ENCODE measurements around the gene FOSL1.
A peak's percentile ranks its signal among the peaks of the same experiment; 100 is the strongest.

Gene FOSL1

GRCh38 chr11:65918211-65919140, 18.3 kb upstream of the FOSL1 start, which contains the start of gene C11orf68:
TSS of gene C11orf68 (minus strand) at chr11:65919062. CDS start at chr11:65919031, 31 bp downstream.
- TF ChIP-seq CTCF (conservative IDR thresholded peaks at IDR 0.05; ENCODE audit: low read depth): no peak
- ChIA-PET POLR2A (ENCODE audit: low non-redundant PET) (interaction anchor here (0.6 kb wide), 1 partner anchor 93 kb away, joined by 5 read pairs; no protein-coding TSS in a partner anchor), CTCF (interaction anchor here (1.0 kb wide), 1 partner anchor 30 kb away, joined by 5 read pairs; the partner anchor contains the start of gene FIBP)
- H3K27ac ChIP-seq: peak within 1 kb of the TSS; percentile 93
- no peak for DNase-seq (ENCODE audit: low spot score)

- TF ChIP-seq CTCF (conservative IDR thresholded peaks at IDR 0.05; ENCODE audit: low read depth): no peak
- peak overlapping the region; percentile 93 for H3K27ac ChIP-seq
- POLR2A ChIA-PET (ENCODE audit: low non-redundant PET): interaction anchor here (0.6 kb wide), 1 partner anchor 94 kb away, joined by 5 read pairs; no protein-coding TSS in a partner anchor
- DNase-seq (ENCODE audit: low spot score): no peak
- CTCF ChIA-PET: no interaction called here
Measured at GRCh38 chr11:65917434-65918210, 17.4 kb upstream of the FOSL1 start.

GRCh38 chr11:65917077-65917433, 16.9 kb upstream of the FOSL1 start:
- DNase-seq (ENCODE audit: low spot score): no peak
- CTCF ChIA-PET: no interaction called here
- TF ChIP-seq CTCF (conservative IDR thresholded peaks at IDR 0.05; ENCODE audit: low read depth): no peak
- H3K27ac ChIP-seq: peak overlapping the region; percentile 93
- POLR2A ChIA-PET (ENCODE audit: low non-redundant PET): no interaction called here

GRCh38 chr11:65916391-65916790, 16.2 kb upstream of the FOSL1 start:
- POLR2A ChIA-PET (ENCODE audit: low non-redundant PET): interaction anchor here (0.5 to 1.5 kb wide), 4 partner anchors 9 to 56 kb away, joined by 3 to 8 read pairs (median 4); no protein-coding TSS in a partner anchor
- no peak for DNase-seq (ENCODE audit: low spot score)
- CTCF ChIA-PET: interaction anchor here (1.1 kb wide), 1 partner anchor 11 kb away, joined by 4 read pairs; no protein-coding TSS in a partner anchor
- no peak for TF ChIP-seq CTCF (conservative IDR thresholded peaks at IDR 0.05; ENCODE audit: low read depth)
- peak overlapping the region; percentile 93 for H3K27ac ChIP-seq

GRCh38 chr11:65915821-65916251, 15.6 kb upstream of the FOSL1 start:
- ChIA-PET POLR2A (ENCODE audit: low non-redundant PET) (interaction anchor here (0.5 to 1.5 kb wide), 6 partner anchors 10 to 57 kb away, joined by 3 to 8 read pairs (median 4); partner anchors contain the start of gene CCDC85B), CTCF (interaction anchor here (0.7 to 1.1 kb wide), 2 partner anchors 11 to 26 kb away, joined by 3 to 4 read pairs; no protein-coding TSS in a partner anchor)
- DNase-seq (ENCODE audit: low spot score): peak; percentile 95

More at GRCh38 chr11:65915821-65916251, 15.6 kb upstream of the FOSL1 start:
- no peak for TF ChIP-seq CTCF (conservative IDR thresholded peaks at IDR 0.05; ENCODE audit: low read depth)
- H3K27ac ChIP-seq: peak overlapping the region; percentile 93
